H1 (cell line): ENCODE measurements around the gene PSTK. TPM values are rescaled to one million over a fixed set of nuclear protein-coding genes. Genes with fewer than 3 reads are reported as not detected.
A peak's percentile ranks its signal among the peaks of the same experiment; 100 is the strongest.

ENCODE experiments used
- ASH2L ChIP-seq: fragments of 200-600, 300-600 bp; sonication (generic); IDR thresholded peaks from one replicate; pipeline ENCODE4 v1.7.1; 2017; ENCODE audit warnings: low read length
- BCL11A ChIP-seq, 2 experiments: IDR thresholded peaks; one replicate each; pipeline ENCODE4 v1.6.1; 2011; ENCODE audit warnings: low read depth in 2 of 2, low read length in 2 of 2, mild to moderate bottlenecking in 2 of 2
- CREB1 ChIP-seq: IDR thresholded peaks from 2 replicates; pipeline ENCODE4 v1.6.1; 2012; ENCODE audit warnings: inconsistent platforms
- CTBP2 ChIP-seq: IDR thresholded peaks from 2 replicates; pipeline ENCODE4 v1.7.0; 2011; ENCODE audit warnings: borderline replicate concordance, mild to moderate bottlenecking, moderate library complexity, mixed read lengths, low read length; ENCODE audit not compliant: insufficient read depth, insufficient read length
- EGR1 ChIP-seq: IDR thresholded peaks from 2 replicates; pipeline ENCODE4 v1.6.1; 2011; ENCODE audit warnings: low read depth, low read length, borderline replicate concordance
- EP300 ChIP-seq, 2 experiments: IDR thresholded peaks; 1 replicate in 1 of 2; 2 replicates in 1 of 2; pipeline ENCODE4 v1.6.1; 2011 to 2012; ENCODE audit warnings: low read depth in 2 of 2, low read length in 2 of 2, mild to moderate bottlenecking in 2 of 2, borderline replicate concordance in 1 of 2, inconsistent platforms in 1 of 2, moderate library complexity in 1 of 2
- FOSL1 ChIP-seq: IDR thresholded peaks from 2 replicates; pipeline ENCODE4 v1.6.1; 2011; ENCODE audit warnings: mild to moderate bottlenecking, low read depth, low read length, moderate library complexity; ENCODE audit not compliant: insufficient read depth
- GTF2F1 ChIP-seq: IDR thresholded peaks from 2 replicates; pipeline ENCODE4 v1.6.1; 2012; ENCODE audit warnings: low read depth, low read length, improper control_type of control experiment, borderline replicate concordance
- HDAC2 ChIP-seq, 2 experiments: fragments of 300-600 bp in 1 of 2; sonication (generic) in 1 of 2; IDR thresholded peaks; 2 replicates each; pipeline ENCODE4 v1.6.1; 2011 to 2012; ENCODE audit warnings: low read depth in 2 of 2, low read length in 2 of 2, mild to moderate bottlenecking in 2 of 2, moderate library complexity in 2 of 2, borderline replicate concordance in 1 of 2, inconsistent platforms in 1 of 2
- JUND ChIP-seq: IDR thresholded peaks from 2 replicates; pipeline ENCODE4 v1.6.1; 2011; ENCODE audit warnings: mild to moderate bottlenecking, improper control_type of control experiment, low read length
- KDM4A ChIP-seq: IDR thresholded peaks from one replicate; pipeline ENCODE4 v1.7.1; 2012; ENCODE audit warnings: low read depth, mild to moderate bottlenecking, moderate library complexity, low read length, inconsistent platforms; ENCODE audit not compliant: severe bottlenecking
- KDM5A ChIP-seq: fragments of 200-600 bp; IDR thresholded peaks from 2 replicates; pipeline ENCODE4 v1.7.1; 2012; ENCODE audit warnings: mild to moderate bottlenecking, low read length, inconsistent platforms, mixed read lengths
- MAFK ChIP-seq: IDR thresholded peaks from 2 replicates; pipeline ENCODE4 v1.6.1; 2012; ENCODE audit warnings: low read depth, mild to moderate bottlenecking, improper control_type of control experiment, low read length
- NANOG ChIP-seq: IDR thresholded peaks from 2 replicates; pipeline ENCODE4 v1.6.1; 2011; ENCODE audit warnings: low read length, low read depth, mild to moderate bottlenecking, inconsistent platforms; ENCODE audit not compliant: insufficient read depth, poor library complexity, severe bottlenecking
- SAP30 ChIP-seq: fragments of 300-600 bp; sonication (generic); IDR thresholded peaks from 2 replicates; pipeline ENCODE4 v1.7.1; 2012; ENCODE audit warnings: low read length, moderate library complexity, mild to moderate bottlenecking, inconsistent platforms; ENCODE audit not compliant: insufficient read depth, insufficient replicate concordance
- SIRT6 ChIP-seq: IDR thresholded peaks from one replicate; pipeline ENCODE4 v1.7.1; 2012; ENCODE audit warnings: low read length, inconsistent platforms
- SP2 ChIP-seq: IDR thresholded peaks from 2 replicates; pipeline ENCODE4 v1.6.1; 2012; ENCODE audit warnings: mild to moderate bottlenecking, low read length, inconsistent platforms
- TAF1 ChIP-seq: IDR thresholded peaks from 2 replicates; pipeline ENCODE4 v1.6.1; 2011; ENCODE audit warnings: mild to moderate bottlenecking, low read depth, low read length
- TEAD4 ChIP-seq: IDR thresholded peaks from 2 replicates; pipeline ENCODE4 v1.6.1; 2012; ENCODE audit warnings: low read depth, low read length, inconsistent platforms, mixed read lengths
- polyA plus RNA-seq, 7 experiments: library from polyadenylated mRNA; depleted of rRNA in 3 of 7; stranded (reverse) in 5 of 7; unstranded in 2 of 7; fragments of >200 nt in 5 of 7; fragments of 200-250 nt in 2 of 7; gene quantifications; 1 replicate in 5 of 7; 2 replicates in 1 of 7; 4 replicates in 1 of 7; pipeline versions ENCODE4 v1.2.1 to v1.2.3, GENCODE V29; 2011 to 2013; ENCODE audit warnings: missing spikeins in 2 of 7, mixed read lengths in 2 of 7
- total RNA-seq: library from RNA; stranded (reverse); fragmentation: NEBNext Ultra II Directional; extraction: Animal tissue kit (Norgen Biotek cat#: 25700); gene quantifications from 2 replicates; pipeline ENCODE4 v1.2.1, GENCODE V29; 2021
- TF ChIP-seq, protein P1 (sequence below): IDR thresholded peaks from 2 replicates; pipeline ENCODE4 v1.6.1; 2011; ENCODE audit warnings: low read length, improper control_type of control experiment
- TF ChIP-seq, protein P2 (sequence below): IDR thresholded peaks from 2 replicates; pipeline ENCODE4 v1.6.1; 2012; ENCODE audit warnings: inconsistent platforms

Gene PSTK
- total and polyA plus RNA-seq, 2 of the 8 experiments (the other 6 are each of a cell fraction or from before 2014, with no cell fraction given) = 4.4 to 6.6 TPM

DNA sequence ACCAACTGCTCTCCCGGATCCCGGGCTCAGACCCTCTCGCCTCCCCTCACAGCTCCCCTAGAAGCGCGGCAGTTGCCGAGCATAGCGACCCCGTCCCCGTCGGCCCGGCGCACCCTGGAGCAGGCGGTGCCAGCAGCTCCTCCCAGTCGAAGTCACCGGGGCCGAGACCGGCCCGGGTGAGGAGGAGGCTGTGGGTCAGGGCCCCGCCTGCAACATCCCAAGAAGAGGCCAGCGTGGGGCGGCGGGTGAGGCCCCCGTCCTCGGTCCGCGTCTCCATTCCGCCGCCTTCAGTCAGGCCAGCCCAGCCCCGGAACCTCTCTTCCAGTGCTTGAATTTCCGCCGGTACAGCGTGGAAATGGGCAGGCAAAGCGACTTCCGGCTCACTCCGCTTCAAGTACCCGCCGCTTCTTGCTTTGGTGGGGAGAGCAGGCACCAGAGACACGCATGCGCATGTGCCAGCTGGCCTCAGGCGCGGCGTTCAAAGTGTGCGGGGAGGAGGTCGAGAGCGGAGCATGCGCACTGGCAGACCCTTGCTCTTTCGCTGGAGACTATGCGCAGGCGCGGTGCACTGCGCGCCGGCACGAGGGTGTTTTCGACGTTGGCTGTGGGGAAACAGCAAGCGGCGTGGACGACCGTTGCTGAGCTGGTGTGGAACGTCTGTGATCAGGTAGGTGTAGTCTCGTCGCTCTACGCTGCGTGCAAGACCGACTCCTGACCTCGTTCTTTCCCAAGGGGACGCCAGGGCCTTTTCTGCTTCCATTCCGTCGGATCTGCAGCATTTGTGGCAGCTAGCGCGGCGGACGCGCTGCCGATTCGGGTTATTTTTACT, 26.1 kb upstream of the PSTK start, which contains the start of gene C10orf88 (continued):
- peak; percentile 57 for TF ChIP-seq GTF2F1
- TF ChIP-seq TAF1 = peak; percentile 81
- TF ChIP-seq MAFK = no peak
- TF ChIP-seq CREB1 = peak; percentile 75
- TF ChIP-seq, protein P1, sequence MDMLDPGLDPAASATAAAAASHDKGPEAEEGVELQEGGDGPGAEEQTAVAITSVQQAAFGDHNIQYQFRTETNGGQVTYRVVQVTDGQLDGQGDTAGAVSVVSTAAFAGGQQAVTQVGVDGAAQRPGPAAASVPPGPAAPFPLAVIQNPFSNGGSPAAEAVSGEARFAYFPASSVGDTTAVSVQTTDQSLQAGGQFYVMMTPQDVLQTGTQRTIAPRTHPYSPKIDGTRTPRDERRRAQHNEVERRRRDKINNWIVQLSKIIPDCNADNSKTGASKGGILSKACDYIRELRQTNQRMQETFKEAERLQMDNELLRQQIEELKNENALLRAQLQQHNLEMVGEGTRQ = no peak
- peak in 1 of 2 experiments; percentile 49; a peak in 1 of 3 replicates for TF ChIP-seq EP300 (IDR thresholded peaks at IDR 0.05; ENCODE audit: borderline replicate concordance in 1 of 2, low read depth in 2 of 2, low read length in 2 of 2)
- TF ChIP-seq KDM4A = peak; percentile 93
- TF ChIP-seq, protein P2, sequence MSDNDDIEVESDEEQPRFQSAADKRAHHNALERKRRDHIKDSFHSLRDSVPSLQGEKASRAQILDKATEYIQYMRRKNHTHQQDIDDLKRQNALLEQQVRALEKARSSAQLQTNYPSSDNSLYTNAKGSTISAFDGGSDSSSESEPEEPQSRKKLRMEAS = peak; percentile 100
- no peak for TF ChIP-seq FOSL1
- peak; percentile 20; the same call in 1 of the 2 replicates for TF ChIP-seq TEAD4
- no peak for TF ChIP-seq JUND
- peak; percentile 97 for TF ChIP-seq ASH2L
- TF ChIP-seq SAP30 = no peak
- TF ChIP-seq SP2 = no peak
- peak in 1 of 2 experiments; percentile 96; a peak in 2 of 4 replicates for TF ChIP-seq HDAC2 (IDR thresholded peaks at IDR 0.05; ENCODE audit: borderline replicate concordance in 1 of 2, low read depth in 2 of 2, low read length in 2 of 2)
- TF ChIP-seq CTBP2 = peak; percentile 78
- TF ChIP-seq KDM5A = peak; percentile 60; the same call in 1 of the 2 replicates
- TF ChIP-seq SIRT6 = no peak
- TF ChIP-seq EGR1 = no peak
- peak; percentile 38 for TF ChIP-seq NANOG
- no peak for TF ChIP-seq BCL11A (IDR thresholded peaks at IDR 0.05; ENCODE audit: low read depth in 2 of 2, low read length in 2 of 2)
